Esophagus muscularis mucosa (tissue), 4 donors: ENCODE results near the gene TRIP10.

Source experiments
- CTCF ChIP-seq, 3 experiments: fragments of 200-600 bp in 2 of 3; fragments of 450-650 bp in 1 of 3; sonication (generic) in 2 of 3; IDR thresholded peaks; one replicate each; pipeline ENCODE4 v1.5.1; 2017 to 2019; ENCODE audit warnings: antibody characterized with exemption in 3 of 3, mild to moderate bottlenecking in 2 of 3, moderate library complexity in 1 of 3
- EP300 ChIP-seq: sonication (generic); formaldehyde crosslinking; IDR thresholded peaks from one replicate; pipeline ENCODE4 v1.6.1; 2017; ENCODE audit warnings: antibody characterized with exemption
- POLR2AphosphoS5 ChIP-seq, 2 donors: sonication (generic); formaldehyde crosslinking; IDR thresholded peaks; one replicate each; pipeline ENCODE4 v1.6.1; 2017; ENCODE audit warnings: antibody characterized with exemption in 2 of 2

GRCh38 chr19:6743714-6744380 lies 4.4 kb downstream of the TRIP10 start:
- no peak for TF ChIP-seq CTCF (IDR thresholded peaks at IDR 0.05)
- TF ChIP-seq EP300, result no peak
- no peak for TF ChIP-seq POLR2AphosphoS5 (IDR thresholded peaks at IDR 0.05)
